Measurements from ENCODE around the gene PRMT1.

DNA sequence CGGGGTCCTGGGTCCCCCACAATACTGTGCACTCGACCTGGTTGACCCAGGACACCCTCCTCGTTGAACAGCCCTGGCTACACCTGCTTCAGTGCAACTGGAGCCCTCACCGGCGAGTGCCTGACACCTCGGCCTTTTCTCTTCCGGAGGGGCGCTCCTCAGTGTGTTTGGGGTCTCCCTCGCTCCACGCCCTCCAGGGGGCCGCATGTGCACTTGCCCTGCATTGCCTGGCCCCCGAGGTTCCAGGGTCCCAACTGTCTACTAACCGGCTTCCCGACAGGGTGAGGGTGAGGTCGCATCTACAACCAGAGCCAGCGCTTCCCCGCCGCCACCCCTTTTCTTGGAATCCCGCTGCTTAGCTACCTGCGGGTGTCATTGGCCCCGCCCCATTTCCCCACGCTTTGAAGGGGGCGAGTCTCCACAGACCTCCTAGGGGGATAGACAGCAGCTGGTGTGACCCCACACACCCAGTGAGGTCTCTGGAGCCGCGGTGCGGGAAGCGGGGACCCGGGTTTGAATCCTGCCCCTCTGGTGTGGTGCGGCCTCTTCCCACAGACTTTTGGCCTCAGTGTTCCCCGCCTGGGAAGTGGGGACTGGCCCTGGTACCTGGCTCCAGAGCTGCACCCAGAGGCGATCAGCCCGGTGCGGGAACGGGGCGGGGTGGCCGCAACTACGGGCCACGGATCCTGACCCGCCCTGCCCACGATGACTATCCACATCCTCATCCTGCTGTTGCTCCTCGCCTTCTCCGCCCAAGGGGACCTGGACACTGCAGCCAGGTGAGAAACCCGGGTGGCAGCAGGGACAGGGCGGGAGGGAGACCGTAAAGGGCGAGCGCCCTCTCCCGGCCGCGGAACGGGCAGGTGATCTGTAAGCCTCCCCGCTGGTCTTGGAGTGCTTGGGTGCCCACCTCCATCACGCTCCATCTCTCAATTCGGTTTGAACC is 12.3 kb downstream of the PRMT1 start, which contains the start of gene ADM5:
- TF ChIP-seq, protein P1, sequence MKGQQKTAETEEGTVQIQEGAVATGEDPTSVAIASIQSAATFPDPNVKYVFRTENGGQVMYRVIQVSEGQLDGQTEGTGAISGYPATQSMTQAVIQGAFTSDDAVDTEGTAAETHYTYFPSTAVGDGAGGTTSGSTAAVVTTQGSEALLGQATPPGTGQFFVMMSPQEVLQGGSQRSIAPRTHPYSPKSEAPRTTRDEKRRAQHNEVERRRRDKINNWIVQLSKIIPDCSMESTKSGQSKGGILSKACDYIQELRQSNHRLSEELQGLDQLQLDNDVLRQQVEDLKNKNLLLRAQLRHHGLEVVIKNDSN (IDR thresholded peaks at IDR 0.05) = no peak
- no peak for TF ChIP-seq EP300 (IDR thresholded peaks at IDR 0.05; ENCODE audit: borderline replicate concordance)
- TF ChIP-seq TEAD4 (IDR thresholded peaks at IDR 0.05) = no peak
- TF ChIP-seq CREB1 (IDR thresholded peaks at IDR 0.05; ENCODE audit: low read depth) = no peak
- no peak for TF ChIP-seq RAD21 (IDR thresholded peaks at IDR 0.05; ENCODE audit: low read depth)
- no peak for TF ChIP-seq EGR1 (IDR thresholded peaks at IDR 0.05)
- no peak for TF ChIP-seq ZBTB7A (IDR thresholded peaks at IDR 0.05; ENCODE audit: low read depth)
